NOMO-1 treated with DMSO at 0.1 percent for 48 hours (cell line): ENCODE results near the gene RAB11FIP4.

ENCODE experiments used
- DNase-seq: peaks from one replicate; lab custom pipeline; 2025; ENCODE audit not compliant: unreplicated experiment; lab: John Stamatoyannopoulos, UW

Gene RAB11FIP4

GRCh38 chr17:31385428-31386285 is 5.8 kb upstream of the RAB11FIP4 start:
- DNase-seq = no peak

- DNase-seq = no peak
Measured at GRCh38 chr17:31386542-31387075, 4.9 kb upstream of the RAB11FIP4 start.

GRCh38 chr17:31387438-31387837 is 4.0 kb upstream of the RAB11FIP4 start:
- no peak for DNase-seq

- no peak for DNase-seq
Measured at GRCh38 chr17:31388351-31388750, 3.1 kb upstream of the RAB11FIP4 start.

- DNase-seq = peak; percentile 36
Measured at GRCh38 chr17:31388770-31389656, 2.5 kb upstream of the RAB11FIP4 start.

GRCh38 chr17:31389657-31390381 is 1.7 kb upstream of the RAB11FIP4 start:
- DNase-seq = no peak

GRCh38 chr17:31390426-31390747 is 1.1 kb upstream of the RAB11FIP4 start:
- DNase-seq = no peak

- DNase-seq = peak; percentile 32
Measured at GRCh38 chr17:31390748-31391495, 553 bp upstream of the RAB11FIP4 start.

- no peak for DNase-seq
Measured at GRCh38 chr17:31392002-31392855, 754 bp downstream of the RAB11FIP4 start.

- DNase-seq = no peak
Measured at GRCh38 chr17:31392856-31393748, 1.6 kb downstream of the RAB11FIP4 start.

- no peak for DNase-seq
Measured at GRCh38 chr17:31393749-31394146, 2.3 kb downstream of the RAB11FIP4 start.

GRCh38 chr17:31394544-31394943 is 3.1 kb downstream of the RAB11FIP4 start:
- DNase-seq = peak; percentile 41

- no peak for DNase-seq
Measured at GRCh38 chr17:31397256-31397939, 5.9 kb downstream of the RAB11FIP4 start.

- no peak for DNase-seq
Measured at GRCh38 chr17:31398381-31399311, 7.2 kb downstream of the RAB11FIP4 start.

- no peak for DNase-seq
Measured at GRCh38 chr17:31400481-31400950, 9.0 kb downstream of the RAB11FIP4 start.

- no peak for DNase-seq
Measured at GRCh38 chr17:31401456-31402254, 10.2 kb downstream of the RAB11FIP4 start.
